GM19035 (cell line): ENCODE data around the gene MAPKAPK2.

Experiments used
- ATAC-seq: cut with Tn5 transposase; IDR thresholded peaks from one replicate; pipeline ENCODE4 v1.9.1; 2021; ENCODE audit not compliant: unreplicated experiment

Gene MAPKAPK2

GRCh38 chr1:206660136-206660535 is 24.6 kb upstream of the MAPKAPK2 start:
- no peak for ATAC-seq

- ATAC-seq = no peak
Observed at GRCh38 chr1:206661161-206661820, 23.4 kb upstream of the MAPKAPK2 start.

- ATAC-seq = no peak
Observed at GRCh38 chr1:206662396-206663092, 22.2 kb upstream of the MAPKAPK2 start.

GRCh38 chr1:206663362-206663761 is 21.3 kb upstream of the MAPKAPK2 start:
- ATAC-seq = no peak

GRCh38 chr1:206663832-206664652 is 20.7 kb upstream of the MAPKAPK2 start:
- peak; percentile 64 for ATAC-seq

- no peak for ATAC-seq
Observed at GRCh38 chr1:206664740-206665139, 20.0 kb upstream of the MAPKAPK2 start.

- ATAC-seq = no peak
Observed at GRCh38 chr1:206666031-206666561, 18.6 kb upstream of the MAPKAPK2 start.

- no peak for ATAC-seq
Observed at GRCh38 chr1:206666954-206667665, 17.6 kb upstream of the MAPKAPK2 start.

GRCh38 chr1:206668351-206668750 is 16.4 kb upstream of the MAPKAPK2 start:
- ATAC-seq = no peak

GRCh38 chr1:206668874-206669410 is 15.8 kb upstream of the MAPKAPK2 start:
- no peak for ATAC-seq

- no peak for ATAC-seq
Observed at GRCh38 chr1:206672011-206672688, 12.6 kb upstream of the MAPKAPK2 start.

- ATAC-seq = no peak
Observed at GRCh38 chr1:206672844-206673758, 11.6 kb upstream of the MAPKAPK2 start.

GRCh38 chr1:206674236-206674635 is 10.5 kb upstream of the MAPKAPK2 start:
- no peak for ATAC-seq

GRCh38 chr1:206674745-206675175 is 9.9 kb upstream of the MAPKAPK2 start:
- no peak for ATAC-seq

- ATAC-seq = no peak
Observed at GRCh38 chr1:206676499-206676898, 8.2 kb upstream of the MAPKAPK2 start.

GRCh38 chr1:206678490-206678889 is 6.2 kb upstream of the MAPKAPK2 start:
- ATAC-seq = no peak

GRCh38 chr1:206679738-206680211 is 4.9 kb upstream of the MAPKAPK2 start:
- ATAC-seq = peak; percentile 79

GRCh38 chr1:206680279-206680678 is 4.4 kb upstream of the MAPKAPK2 start:
- no peak for ATAC-seq

GRCh38 chr1:206681359-206681758 is 3.3 kb upstream of the MAPKAPK2 start:
- no peak for ATAC-seq
